ENCODE results near the gene FAM114A1.

DNA sequence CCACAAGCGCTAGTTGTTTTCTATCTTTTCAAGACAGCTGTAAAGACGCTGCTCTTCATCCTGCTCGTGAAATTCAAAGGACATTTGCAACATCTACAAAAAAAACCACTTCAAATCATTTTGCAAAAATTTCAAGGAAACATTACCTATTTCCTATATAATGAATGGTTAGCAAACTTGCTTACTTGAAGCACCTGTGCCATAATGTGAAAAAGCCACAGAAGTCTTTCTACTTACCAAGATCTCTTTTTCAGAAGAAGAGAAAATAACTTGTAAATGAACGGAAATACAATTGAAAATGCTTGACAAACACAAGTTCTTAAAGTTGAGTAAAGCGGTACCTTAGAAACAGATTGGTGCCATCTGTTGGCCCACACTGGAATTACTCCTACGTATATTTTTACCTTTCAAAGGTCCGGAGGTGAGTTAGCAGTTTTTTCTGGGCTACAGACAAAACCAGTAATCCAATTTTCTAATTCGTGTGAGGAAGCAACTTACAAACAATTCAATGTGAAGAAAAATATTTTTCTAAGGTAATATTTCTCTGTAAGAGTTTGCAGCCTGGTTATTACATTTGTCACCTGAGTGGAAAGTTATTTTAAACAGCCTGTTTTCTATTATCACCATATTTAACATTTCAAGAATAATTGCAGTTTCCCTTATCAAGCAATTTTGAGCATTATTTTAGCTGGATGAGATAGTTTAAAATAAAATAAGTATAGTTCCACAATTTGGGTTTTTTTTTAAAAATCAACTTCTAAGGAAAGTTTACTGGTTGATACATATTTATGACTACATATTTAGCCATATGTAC is 10.9 kb upstream of the FAM114A1 start, which contains the start of gene TLR6:
- TF ChIP-seq, protein P1, sequence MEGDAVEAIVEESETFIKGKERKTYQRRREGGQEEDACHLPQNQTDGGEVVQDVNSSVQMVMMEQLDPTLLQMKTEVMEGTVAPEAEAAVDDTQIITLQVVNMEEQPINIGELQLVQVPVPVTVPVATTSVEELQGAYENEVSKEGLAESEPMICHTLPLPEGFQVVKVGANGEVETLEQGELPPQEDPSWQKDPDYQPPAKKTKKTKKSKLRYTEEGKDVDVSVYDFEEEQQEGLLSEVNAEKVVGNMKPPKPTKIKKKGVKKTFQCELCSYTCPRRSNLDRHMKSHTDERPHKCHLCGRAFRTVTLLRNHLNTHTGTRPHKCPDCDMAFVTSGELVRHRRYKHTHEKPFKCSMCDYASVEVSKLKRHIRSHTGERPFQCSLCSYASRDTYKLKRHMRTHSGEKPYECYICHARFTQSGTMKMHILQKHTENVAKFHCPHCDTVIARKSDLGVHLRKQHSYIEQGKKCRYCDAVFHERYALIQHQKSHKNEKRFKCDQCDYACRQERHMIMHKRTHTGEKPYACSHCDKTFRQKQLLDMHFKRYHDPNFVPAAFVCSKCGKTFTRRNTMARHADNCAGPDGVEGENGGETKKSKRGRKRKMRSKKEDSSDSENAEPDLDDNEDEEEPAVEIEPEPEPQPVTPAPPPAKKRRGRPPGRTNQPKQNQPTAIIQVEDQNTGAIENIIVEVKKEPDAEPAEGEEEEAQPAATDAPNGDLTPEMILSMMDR (IDR thresholded peaks at IDR 0.05; ENCODE audit: poor library complexity) = peak; percentile 74
- TF ChIP-seq EZH2 (IDR thresholded peaks at IDR 0.05; ENCODE audit: borderline replicate concordance) (no peak), EZH2phosphoT487 (IDR thresholded peaks at IDR 0.05; ENCODE audit: low read depth, severe bottlenecking, unreplicated experiment) (no peak)
